Renal pelvis (tissue), 4 donors: Measurements from ENCODE around the gene CDH18. TPM values are rescaled to one million over a fixed set of nuclear protein-coding genes. Genes with fewer than 3 reads are reported as not detected.
"Not testable (repeated sequence)": the region's sequence is repeated elsewhere in the genome, so short reads cannot be mapped to it uniquely, and the experiment has no call there.

ENCODE experiments used
- DNase-seq: peaks from one replicate; pipeline ENCODE4 v3.0.0-alpha.2; 2013
- polyA plus RNA-seq, 3 donors: library from polyadenylated mRNA; unstranded; fragments of 120-200 nt; gene quantifications; one replicate each; pipeline ENCODE4 v1.2.1, GENCODE V29; 2013; ENCODE audit not compliant: insufficient read length in 3 of 3

The CDH18 gene
- polyA plus RNA-seq, 3 donors, result 0.64 to 1.5 (median 1.1) TPM

- DNase-seq, result no peak
These were observed 129.0 kb downstream of the CDH18 start for GRCh38 chr5:19859020-19859419.

- no peak for DNase-seq
These were observed 132.1 kb downstream of the CDH18 start for GRCh38 chr5:19855931-19856330.

GRCh38 chr5:19855453-19855852, 132.5 kb downstream of the CDH18 start:
- DNase-seq, result no peak

- DNase-seq, result no peak
These were observed 133.0 kb downstream of the CDH18 start for GRCh38 chr5:19855031-19855430.

GRCh38 chr5:19853616-19854240, 134.3 kb downstream of the CDH18 start:
- no peak for DNase-seq

GRCh38 chr5:19837536-19838174, 150.3 kb downstream of the CDH18 start:
- no peak for DNase-seq

GRCh38 chr5:19835442-19835841, 152.6 kb downstream of the CDH18 start:
- DNase-seq, result no peak

- DNase-seq, result not testable (repeated sequence)
These were observed 175.3 kb downstream of the CDH18 start for GRCh38 chr5:19812720-19813119.

GRCh38 chr5:19806756-19807155, 181.2 kb downstream of the CDH18 start:
- no peak for DNase-seq

- no peak for DNase-seq
These were observed 185.3 kb downstream of the CDH18 start for GRCh38 chr5:19802686-19803085.

- no peak for DNase-seq
These were observed 192.8 kb downstream of the CDH18 start for GRCh38 chr5:19795218-19795617.

GRCh38 chr5:19790829-19791466, 197.1 kb downstream of the CDH18 start:
- no peak for DNase-seq

GRCh38 chr5:19782566-19782965, 205.4 kb downstream of the CDH18 start:
- DNase-seq, result peak; percentile 4

GRCh38 chr5:19777363-19777762, 210.6 kb downstream of the CDH18 start:
- DNase-seq, result no peak

GRCh38 chr5:19776886-19777285, 211.1 kb downstream of the CDH18 start:
- DNase-seq, result not testable (repeated sequence)

- peak; percentile 4 for DNase-seq
These were observed 216.7 kb downstream of the CDH18 start for GRCh38 chr5:19771174-19771835.

GRCh38 chr5:19770396-19770795, 217.6 kb downstream of the CDH18 start:
- DNase-seq, result no peak

GRCh38 chr5:19767987-19768386, 220.0 kb downstream of the CDH18 start:
- no peak for DNase-seq

- no peak for DNase-seq
These were observed 234.4 kb downstream of the CDH18 start for GRCh38 chr5:19753579-19753978.

- DNase-seq, result no peak
These were observed 236.7 kb downstream of the CDH18 start for GRCh38 chr5:19751326-19751725.

GRCh38 chr5:19745247-19745646, 242.8 kb downstream of the CDH18 start:
- DNase-seq, result no peak

GRCh38 chr5:19739671-19740070, 248.3 kb downstream of the CDH18 start:
- no peak for DNase-seq

- peak; percentile 27 for DNase-seq
These were observed 253.2 kb downstream of the CDH18 start for GRCh38 chr5:19734776-19735175.
